HG02973 (cell line): ENCODE measurements around the gene TGFBR3L.

Experiments used
- ATAC-seq: cut with Tn5 transposase; IDR thresholded peaks from one replicate; pipeline ENCODE4 v1.9.1; 2021; ENCODE audit warnings: moderate library complexity; ENCODE audit not compliant: unreplicated experiment

Gene TGFBR3L

DNA sequence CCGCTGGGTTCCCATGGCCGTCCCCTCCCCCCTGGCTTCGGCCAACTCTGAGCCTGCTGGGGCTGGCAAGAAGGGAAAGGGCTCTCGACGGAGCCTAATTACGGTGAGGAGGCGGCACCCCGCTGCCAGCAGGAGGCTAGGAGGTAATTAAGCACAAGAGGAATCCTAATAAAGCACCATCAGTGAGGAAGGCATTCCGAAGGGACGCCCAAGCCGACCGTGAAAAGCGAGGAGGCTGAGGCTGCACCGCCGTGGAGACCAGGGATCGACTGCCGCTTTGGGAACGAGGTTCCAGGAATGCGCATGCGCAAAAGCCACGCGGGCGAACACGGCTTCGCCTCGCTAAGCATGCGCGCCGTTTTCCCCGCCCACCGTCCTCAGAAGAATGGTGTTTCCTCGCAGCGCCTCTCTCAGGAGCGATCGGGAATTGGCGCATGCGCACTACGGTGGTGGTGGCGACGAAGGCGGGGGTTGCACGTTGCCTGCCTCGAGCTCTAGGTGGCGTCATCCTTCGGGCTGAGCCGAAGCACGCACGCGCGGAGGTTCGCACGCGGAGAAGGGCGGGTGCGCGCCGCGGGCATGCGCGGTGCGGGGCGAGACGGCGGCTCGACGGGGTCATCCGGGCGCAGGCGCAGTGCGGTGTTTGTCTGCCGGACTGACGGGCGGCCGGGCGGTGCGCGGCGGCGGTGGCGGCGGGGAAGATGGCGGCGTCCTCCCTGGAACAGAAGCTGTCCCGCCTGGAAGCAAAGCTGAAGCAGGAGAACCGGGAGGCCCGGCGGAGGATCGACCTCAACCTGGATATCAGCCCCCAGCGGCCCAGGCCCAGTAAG, 11.2 kb upstream of the TGFBR3L start, which contains the start of gene MAP2K7:
Gene MAP2K7 (plus strand): TSS at position 634 of the 830 bp plus-strand sequence. CDS start 68 bp downstream, at position 702.
- ATAC-seq: peak; percentile 72

DNA sequence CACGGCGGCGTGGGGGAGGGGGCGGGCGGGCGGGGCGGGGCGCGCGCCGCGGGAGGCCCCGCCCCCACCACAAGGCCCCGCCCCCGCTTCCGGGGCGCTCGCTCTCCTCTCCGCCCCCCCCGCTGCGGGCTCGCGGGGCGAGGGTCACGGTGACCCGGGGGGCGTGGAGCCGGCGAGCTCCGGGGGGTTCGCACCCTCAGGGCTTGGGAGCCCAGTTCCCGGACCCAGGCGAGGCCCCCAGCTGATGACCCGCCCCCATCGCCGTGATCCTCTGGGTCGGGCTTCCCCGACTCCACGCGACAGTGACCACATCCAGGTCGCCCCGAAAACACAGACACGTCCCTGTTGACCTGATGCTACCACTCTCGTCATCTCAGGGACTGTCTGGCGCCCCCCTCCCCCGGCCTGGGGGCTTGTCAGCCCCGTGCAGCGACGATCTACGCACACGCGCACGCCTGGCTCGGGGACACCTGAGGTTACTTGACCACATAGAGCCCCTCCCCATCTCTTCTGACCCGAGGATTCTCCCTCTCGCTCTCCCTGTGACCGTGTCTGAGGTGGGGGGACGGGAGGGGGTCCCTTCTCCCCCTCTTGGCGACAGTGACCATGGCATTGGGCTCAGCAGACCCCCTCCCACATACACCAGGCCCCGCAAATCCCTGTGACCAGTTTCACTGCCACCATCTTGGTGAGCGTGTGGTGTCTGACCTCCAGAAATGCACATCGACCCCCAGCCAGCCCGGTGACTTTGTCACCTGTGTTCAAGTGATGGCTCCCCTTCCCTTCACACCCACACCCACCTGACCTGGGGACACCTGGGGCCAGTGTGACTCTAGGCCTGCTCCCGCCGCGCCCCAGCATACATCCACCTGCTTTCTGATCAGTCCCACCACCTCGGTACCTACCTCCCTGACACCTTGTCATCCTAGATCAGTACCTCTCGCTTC, 10.3 kb upstream of the TGFBR3L start:
- ATAC-seq: peak; percentile 30

DNA sequence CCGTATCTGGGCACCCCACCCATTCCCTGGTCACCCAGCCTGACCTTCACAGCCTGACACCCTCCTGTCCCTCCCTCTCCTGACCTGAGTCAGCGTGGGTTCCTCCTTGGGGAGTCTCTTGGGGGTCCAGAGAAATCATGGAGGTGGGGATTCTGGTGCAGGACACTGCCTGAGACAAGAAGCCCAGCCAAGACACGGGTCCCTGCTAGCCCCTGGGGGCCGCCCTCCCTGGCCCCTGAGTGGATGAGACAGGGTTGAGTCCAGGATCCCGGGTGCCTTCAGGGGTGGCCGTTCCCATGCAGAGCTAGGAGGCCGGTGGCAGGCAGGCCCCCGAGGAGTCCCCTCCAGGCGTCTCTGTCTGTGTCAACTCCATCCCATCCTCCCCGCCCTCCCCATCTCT, 9.4 kb upstream of the TGFBR3L start:
- ATAC-seq: no peak

DNA sequence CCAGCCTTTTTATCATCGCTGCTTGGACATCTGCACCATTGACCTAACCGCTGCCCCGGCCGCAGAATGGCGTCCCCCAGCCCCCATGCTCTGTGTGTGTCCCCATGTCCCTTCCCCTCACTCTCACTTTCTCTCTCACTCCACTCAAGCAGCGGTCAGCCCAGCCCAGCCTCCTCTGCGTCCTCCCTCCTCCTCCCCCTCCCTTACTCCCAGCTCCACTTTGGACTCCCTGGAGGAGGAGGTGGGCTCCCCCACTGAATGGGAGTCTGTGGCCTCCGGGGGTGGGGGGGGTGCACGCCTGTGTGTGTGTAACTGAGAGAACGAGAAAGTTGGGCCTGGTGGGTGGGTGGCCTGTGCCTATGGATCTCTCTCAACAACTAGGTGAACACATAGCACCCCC, 8.8 kb upstream of the TGFBR3L start:
- no peak for ATAC-seq

DNA sequence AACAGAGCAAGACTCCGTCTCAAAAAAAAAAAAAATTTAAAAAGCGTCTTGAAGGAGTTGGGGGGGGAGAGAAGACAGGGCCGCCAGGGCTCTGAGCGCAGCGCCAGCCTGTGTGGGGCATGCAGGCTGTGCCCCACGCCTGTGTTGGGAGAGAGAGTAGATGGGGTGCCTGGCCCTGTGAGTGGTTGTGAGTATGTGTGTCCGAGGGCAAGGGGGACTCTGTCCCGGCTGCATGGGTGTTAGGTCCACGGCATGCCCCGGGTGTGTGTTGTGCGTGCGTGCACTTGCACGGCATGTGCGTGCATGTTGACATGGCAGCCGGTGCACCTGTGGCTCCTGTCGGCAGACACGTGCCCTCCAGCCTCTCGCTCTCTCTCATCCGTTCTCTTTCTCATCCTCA, 7.5 kb upstream of the TGFBR3L start:
- ATAC-seq: no peak

DNA sequence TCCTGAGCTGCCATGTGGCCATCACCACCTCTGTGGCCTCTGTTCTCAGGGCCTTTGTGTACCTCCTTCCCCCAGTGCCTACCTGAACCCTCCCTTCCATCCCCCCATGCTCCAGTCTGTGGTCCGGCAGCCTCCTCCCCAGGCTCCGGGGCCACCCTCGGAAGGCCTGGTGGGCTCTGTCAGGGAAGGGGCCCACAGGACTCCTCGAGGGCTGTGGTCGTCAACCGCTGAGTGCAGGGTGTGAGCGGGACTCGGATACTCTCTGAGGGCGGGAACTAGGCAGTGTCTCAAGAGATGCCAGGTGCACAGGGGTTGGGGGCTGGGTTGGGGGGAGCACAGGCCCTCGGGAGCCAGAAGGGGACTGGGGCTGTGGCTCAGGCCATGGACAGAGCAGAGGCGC, 7.1 kb upstream of the TGFBR3L start:
- ATAC-seq: no peak

DNA sequence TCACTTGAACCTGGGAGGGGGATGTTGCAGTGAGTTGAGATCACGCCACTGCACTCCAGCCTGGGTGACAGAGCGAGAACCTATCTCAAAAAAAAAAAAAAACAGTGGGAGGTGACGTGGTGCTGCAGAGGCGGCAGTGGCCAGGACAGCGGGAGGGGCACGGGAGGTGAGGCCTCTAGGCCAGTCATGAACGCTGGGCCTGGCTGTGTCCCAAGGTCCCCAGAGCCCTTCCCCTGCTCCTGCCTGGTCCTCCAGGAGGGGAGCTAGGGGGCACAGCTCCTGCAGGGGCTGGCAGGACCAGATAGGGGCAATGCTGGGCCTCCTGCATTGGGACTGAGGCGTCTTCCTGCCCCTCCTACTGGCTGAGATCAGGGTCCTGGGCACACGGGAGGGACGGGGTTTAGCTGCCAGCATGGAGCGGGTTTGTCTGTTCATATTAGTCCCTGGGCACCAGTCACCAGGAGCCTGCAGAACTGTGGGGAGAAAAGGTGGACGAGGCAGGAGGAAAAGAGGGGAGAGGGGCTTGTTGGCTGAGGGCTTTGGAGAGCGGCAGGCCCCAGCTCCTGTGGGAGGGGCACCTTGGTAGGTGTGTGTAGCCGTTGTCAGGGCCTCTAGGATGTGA, 6.4 kb upstream of the TGFBR3L start:
- ATAC-seq: no peak

DNA sequence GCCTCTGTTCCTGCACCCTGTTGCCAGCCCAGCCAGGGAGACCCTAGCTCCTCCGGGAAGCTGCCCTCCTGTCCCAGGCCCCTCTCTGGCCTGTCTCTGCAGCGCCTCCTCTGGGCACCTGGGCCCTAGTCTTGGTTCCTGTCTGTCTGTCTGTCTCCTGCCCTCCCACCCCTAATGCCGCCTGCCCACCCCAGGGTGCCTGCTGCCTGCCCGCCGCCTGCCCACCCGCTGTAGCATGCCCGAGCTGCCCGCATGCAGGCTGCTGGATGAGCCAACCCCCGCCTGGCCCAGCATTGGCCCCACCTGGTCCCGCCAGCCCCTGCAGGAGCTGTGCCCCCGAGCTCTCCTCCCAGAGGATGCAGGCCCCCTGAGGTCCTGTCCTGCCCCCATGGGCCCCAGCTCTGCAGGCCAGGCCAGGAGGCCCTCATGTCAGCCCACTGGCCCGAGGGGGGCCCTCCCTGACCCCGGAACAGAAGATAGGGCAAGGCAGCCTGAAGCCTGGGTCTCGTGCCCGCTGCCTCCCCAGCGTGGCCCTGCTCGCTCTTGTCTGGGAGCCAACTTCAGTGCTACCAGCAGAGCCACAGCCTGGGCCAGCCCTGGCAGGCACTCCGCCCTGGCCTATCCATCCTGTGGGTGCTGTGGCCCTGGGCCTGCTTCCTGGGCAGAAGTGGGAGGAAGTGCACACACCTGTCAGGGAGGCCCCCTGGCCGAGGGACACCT, 5.7 kb upstream of the TGFBR3L start:
- ATAC-seq: no peak

DNA sequence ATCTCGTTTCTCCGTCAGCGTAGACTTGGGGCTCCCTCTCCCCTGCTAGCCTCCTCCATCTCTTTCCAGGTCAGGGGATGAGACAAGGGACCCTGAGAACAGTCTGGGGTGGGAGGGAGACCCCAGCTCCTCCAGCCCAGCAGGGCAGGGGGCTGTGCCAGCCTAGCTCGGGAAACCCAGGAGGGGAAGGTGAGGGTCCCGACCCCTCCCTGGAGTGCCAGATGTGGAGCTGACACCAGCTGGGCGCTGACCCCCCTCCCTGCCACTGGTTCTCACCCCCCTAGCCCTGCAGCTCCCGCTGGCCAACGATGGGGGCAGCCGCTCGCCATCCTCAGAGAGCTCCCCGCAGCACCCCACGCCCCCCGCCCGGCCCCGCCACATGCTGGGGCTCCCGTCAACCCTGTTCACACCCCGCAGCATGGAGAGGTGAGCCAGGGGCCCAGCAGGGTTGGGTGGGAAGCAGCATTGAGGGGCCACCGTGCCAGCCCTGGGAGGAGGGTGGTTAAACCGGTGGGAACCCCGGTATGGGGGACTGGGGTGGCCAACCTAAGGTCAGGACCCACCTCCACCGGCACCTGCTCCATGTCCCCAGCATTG, 5.1 kb upstream of the TGFBR3L start:
- ATAC-seq: no peak

DNA sequence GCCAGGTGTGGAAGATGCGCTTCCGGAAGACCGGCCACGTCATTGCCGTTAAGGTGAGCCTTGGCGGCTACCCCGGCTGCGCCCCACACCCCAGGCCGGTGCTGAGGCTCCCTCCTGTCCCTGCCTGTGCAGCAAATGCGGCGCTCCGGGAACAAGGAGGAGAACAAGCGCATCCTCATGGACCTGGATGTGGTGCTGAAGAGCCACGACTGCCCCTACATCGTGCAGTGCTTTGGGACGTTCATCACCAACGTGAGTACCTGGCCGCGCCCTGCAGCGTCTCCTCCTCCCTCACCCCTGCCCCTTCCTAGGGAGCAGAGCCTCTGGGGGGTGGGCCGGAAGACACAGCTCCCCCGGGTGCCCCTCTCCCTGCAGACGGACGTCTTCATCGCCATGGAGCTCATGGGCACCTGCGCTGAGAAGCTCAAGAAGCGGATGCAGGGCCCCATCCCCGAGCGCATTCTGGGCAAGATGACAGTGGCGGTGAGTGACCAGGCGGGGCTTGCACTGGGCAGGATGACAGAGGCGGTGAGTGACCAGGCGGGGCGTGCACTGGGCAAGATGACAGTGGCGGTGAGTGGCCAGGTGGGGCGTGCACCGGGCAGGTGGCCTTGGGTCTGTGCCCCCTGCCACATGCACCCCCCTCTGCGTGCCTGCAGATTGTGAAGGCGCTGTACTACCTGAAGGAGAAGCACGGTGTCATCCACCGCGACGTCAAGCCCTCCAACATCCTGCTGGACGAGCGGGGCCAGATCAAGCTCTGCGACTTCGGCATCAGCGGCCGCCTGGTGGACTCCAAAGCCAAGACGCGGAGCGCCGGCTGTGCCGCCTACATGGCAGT, 4.1 kb upstream of the TGFBR3L start:
- ATAC-seq: no peak

DNA sequence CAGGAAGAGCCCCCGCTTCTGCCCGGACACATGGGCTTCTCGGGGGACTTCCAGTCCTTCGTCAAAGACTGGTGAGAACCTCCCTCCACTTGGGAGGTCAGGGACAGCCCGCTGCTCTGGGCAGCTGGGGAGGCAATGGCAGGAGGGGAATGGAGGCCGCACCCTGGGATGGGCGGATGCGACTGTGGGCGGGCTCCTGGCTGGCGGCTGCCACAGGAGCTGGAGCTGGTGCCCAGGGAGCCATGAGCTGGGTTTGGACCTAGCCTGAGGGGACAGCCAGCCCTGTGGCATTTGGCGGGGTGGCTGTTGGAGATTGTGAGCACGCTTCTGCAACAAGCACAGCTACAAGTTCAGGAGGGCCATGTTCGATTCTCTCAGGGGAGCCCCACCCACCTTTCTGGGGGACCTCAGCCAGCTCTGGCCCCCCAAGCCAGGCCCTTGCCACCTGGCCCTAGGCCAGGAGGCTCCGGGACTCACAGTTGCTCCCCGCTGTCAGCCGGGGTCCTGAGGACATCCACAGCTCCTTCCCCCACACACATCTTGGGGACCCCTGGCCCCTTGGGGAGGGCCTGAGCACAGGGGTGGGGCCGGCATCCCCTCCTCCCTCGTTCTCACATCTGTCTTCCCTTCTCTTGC, 3.0 kb upstream of the TGFBR3L start:
- no peak for ATAC-seq

DNA sequence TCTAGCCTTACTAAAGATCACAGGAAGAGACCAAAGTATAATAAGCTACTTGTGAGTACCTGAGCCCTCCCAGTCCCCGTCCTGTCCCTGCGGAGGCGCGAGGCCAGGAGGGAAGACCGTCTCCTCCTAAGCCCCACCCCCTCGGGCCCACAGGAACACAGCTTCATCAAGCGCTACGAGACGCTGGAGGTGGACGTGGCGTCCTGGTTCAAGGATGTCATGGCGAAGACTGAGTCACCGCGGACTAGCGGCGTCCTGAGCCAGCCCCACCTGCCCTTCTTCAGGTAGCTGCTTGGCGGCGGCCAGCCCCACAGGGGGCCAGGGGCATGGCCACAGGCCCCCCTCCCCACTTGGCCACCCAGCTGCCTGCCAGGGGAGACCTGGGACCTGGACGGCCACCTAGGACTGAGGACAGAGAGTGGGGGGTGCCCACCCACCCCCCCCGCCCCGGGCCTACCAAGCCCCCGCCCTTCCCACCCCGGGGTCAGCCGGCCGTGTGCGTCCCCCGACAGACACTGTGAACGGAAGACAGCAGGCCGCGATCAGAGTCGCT, 2.4 kb upstream of the TGFBR3L start:
- no peak for ATAC-seq

DNA sequence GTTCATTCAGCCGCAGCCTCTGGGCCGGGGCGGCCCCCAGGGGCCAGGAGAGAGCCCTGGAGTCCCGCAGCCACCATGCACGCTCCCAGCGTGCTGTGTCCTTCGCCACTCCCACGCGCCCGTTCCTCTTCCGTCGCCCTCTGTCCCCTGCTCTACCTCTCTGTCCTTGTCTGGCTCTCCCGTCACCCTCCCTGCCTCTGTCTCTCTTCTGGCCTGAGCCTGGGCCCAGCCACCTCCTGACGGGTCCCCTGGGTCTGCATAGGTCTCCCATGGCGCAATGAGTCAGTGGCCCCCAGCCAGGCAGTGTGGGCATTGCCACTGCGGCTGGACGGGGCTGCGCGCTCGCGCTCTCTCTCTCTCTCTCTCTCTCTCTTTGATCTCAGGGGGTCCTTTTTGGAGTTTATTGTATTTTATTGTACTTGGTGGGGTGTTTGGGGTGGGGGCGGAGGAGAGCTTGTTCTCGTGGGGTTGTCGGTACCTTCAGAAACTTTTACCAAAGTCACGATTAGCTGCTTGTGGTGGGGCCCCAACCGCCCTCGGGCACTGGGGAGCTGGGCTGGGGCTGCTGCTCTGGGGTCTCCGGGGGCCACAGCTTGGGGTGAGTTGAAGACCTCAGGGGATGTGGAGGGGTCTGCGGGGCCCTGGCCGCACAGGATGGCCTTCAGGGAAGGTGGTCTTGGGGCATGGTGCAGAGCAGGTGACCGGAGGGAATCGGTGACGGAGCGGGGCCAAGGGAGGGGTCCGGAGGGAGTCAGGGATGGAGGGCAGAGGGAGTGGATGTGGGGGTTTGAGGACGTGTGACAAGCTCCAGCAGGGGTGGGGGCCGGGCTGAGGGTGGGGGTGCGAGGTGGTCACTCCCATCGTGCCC, 1.7 kb upstream of the TGFBR3L start:
- ATAC-seq: no peak

DNA sequence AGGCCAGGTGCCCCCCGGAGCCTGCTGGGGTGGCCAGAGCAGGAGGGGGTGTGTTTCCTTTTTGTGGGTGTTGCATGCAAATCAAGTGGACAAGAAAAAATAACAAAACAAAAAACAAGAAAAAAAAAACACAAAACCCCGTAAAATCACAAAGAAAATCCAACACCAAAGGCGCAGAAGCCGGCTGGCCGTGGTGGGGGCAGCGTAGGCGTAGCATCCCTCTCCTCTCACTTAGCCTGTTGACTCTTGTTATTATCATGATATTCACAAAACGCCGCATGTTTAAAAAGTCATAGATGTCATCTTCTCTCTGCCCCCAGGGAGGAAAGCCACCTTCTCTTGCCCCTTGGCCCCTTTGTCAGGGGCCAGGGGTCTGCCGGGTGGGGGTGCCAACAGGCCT, 978 bp upstream of the TGFBR3L start:
- no peak for ATAC-seq

DNA sequence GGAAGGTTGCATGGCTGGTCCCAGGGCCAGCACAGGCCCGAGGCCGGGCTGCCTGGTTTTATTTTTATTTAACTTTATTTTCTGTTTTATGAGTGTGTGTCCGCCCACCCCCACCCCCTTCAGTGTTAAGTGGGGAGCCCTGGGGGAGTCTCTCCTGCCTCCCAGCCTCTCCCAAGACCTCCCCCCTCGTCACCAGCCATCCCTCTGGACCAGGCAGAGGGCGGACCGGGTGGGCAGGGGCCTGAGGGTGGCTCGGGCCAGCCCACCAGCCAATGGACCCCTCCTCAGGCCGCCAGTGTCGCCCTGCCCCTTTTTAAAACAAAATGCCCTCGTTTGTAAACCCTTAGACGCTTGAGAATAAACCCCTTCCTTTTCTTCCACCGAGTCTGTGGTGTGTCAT, 531 bp upstream of the TGFBR3L start:
- no peak for ATAC-seq

DNA sequence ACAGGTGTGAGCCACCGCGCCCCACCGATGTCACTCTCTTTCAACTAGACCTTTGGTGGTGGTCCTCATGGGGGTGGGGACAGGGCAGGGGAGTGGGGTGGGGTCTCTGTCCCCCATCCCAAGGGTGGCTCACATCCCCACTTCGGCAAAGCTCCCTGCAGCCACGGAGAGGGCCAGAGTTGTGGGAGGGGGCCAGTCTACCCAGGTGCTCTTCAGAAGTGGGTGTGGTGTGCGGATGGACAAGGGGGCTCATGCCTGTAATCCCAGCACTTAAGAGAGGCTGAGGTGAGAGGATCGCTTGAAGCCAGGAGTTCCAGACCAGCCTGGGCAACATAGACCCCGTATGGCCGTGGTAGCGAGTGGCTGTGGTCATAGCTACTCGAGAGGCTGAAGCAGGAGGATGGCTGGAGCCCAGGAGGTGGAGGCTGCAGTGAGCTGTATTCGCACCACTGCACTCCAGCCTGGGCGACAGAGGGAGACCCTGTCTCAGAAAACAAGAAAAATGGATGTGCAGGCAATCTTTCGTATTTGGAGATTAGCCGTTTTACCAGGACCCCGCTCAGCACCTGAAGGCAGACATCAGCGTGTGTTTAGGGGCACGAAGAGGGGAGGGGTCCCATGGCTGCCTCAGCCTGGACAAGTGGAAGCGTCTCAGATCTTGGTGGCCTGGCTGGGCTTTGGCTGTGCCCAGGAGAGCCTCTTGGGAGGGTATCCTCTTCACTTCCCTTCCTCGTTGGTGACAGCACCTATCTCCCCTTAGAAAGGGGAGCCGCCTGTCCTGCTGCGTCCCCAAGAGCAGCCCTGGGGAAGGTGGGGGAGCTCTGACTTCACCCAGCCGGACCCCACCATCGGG, 846 bp downstream of the TGFBR3L start:
- ATAC-seq: no peak
